SK-N-SH treated with all-trans-retinoic acid at 6 μM for 48 hours (cell line): Measurements from ENCODE around the gene PCK1.

Experiments used
- ATAC-seq: fragments of 200-7000 bp; cut with Tn5 transposase; 3 replicates; pipeline ENCODE4 v1.9.1; 2020; ENCODE audit warnings: mild to moderate bottlenecking, moderate library complexity
- ARNTL ChIP-seq: fragments of 450-650 bp; formaldehyde crosslinking; IDR thresholded peaks from 2 replicates; pipeline ENCODE4 v1.5.0; 2020; ENCODE audit warnings: low read depth, mild to moderate bottlenecking, moderate library complexity, borderline replicate concordance
- CSDC2 ChIP-seq: fragments of 250-450 bp; sonication (Bioruptor Pico); IDR thresholded peaks from 2 replicates; pipeline ENCODE4 v1.5.0; 2020; ENCODE audit warnings: mild to moderate bottlenecking, moderate library complexity
- GLIS3 ChIP-seq: fragments of 250-450 bp; sonication (Bioruptor Pico); IDR thresholded peaks from 2 replicates; pipeline ENCODE4 v1.5.0; 2020; ENCODE audit warnings: mild to moderate bottlenecking, moderate library complexity
- PPARA ChIP-seq: fragments of 250-450 bp; sonication (Bioruptor Pico); IDR thresholded peaks from 2 replicates; pipeline ENCODE4 v1.5.0; 2020; ENCODE audit warnings: mild to moderate bottlenecking, borderline replicate concordance
- RARB ChIP-seq: fragments of 250-450 bp; sonication (Bioruptor Pico); IDR thresholded peaks from 2 replicates; pipeline ENCODE4 v1.8.0; 2021; ENCODE audit warnings: mild to moderate bottlenecking, moderate library complexity
- SNAI2 ChIP-seq: fragments of 250-450 bp; sonication (Bioruptor Pico); IDR thresholded peaks from 2 replicates; pipeline ENCODE4 v1.5.0; 2020; ENCODE audit warnings: mild to moderate bottlenecking, moderate library complexity
- TCF4 ChIP-seq: fragments of 250-450 bp; sonication (Bioruptor Pico); IDR thresholded peaks from 2 replicates; pipeline ENCODE4 v1.8.0; 2021; ENCODE audit warnings: mild to moderate bottlenecking, moderate library complexity, borderline replicate concordance
- TOX ChIP-seq: fragments of 250-450 bp; sonication (Bioruptor Pico); IDR thresholded peaks from 2 replicates; pipeline ENCODE4 v1.8.0; 2021; ENCODE audit warnings: mild to moderate bottlenecking, moderate library complexity, borderline replicate concordance
- ZC3H10 ChIP-seq: fragments of 250-450 bp; sonication (Bioruptor Pico); IDR thresholded peaks from 2 replicates; pipeline ENCODE4 v1.5.1; 2021; ENCODE audit warnings: mild to moderate bottlenecking, moderate library complexity
- ZNF70 ChIP-seq: fragments of 450-650 bp; formaldehyde crosslinking; IDR thresholded peaks from 2 replicates; pipeline ENCODE4 v1.5.0; 2020; ENCODE audit warnings: mild to moderate bottlenecking, moderate library complexity
- TF ChIP-seq, protein P1 (sequence below): fragments of 250-450 bp; sonication (Bioruptor Pico); IDR thresholded peaks from 2 replicates; pipeline ENCODE4 v1.8.0; 2020; ENCODE audit warnings: mild to moderate bottlenecking, moderate library complexity, borderline replicate concordance
- TF ChIP-seq, protein P2 (sequence below): fragments of 250-450 bp; sonication (Bioruptor Pico); IDR thresholded peaks from 2 replicates; pipeline ENCODE4 v1.5.1; 2020; ENCODE audit warnings: low read depth, mild to moderate bottlenecking, moderate library complexity
- TF ChIP-seq, protein P3 (sequence below): fragments of 250-450 bp; sonication (Bioruptor Pico); IDR thresholded peaks from 2 replicates; pipeline ENCODE4 v1.5.1; 2021; ENCODE audit warnings: mild to moderate bottlenecking, moderate library complexity
- TF ChIP-seq, protein P4 (sequence below): fragments of 250-450 bp; sonication (Bioruptor Pico); IDR thresholded peaks from 2 replicates; pipeline ENCODE4 v1.5.0; 2020; ENCODE audit warnings: mild to moderate bottlenecking, moderate library complexity
- TF ChIP-seq, protein P5 (sequence below): fragments of 250-450 bp; sonication (Bioruptor Pico); IDR thresholded peaks from 2 replicates; pipeline ENCODE4 v1.8.0; 2021; ENCODE audit warnings: low read depth, mild to moderate bottlenecking, moderate library complexity, borderline replicate concordance

The PCK1 gene

DNA sequence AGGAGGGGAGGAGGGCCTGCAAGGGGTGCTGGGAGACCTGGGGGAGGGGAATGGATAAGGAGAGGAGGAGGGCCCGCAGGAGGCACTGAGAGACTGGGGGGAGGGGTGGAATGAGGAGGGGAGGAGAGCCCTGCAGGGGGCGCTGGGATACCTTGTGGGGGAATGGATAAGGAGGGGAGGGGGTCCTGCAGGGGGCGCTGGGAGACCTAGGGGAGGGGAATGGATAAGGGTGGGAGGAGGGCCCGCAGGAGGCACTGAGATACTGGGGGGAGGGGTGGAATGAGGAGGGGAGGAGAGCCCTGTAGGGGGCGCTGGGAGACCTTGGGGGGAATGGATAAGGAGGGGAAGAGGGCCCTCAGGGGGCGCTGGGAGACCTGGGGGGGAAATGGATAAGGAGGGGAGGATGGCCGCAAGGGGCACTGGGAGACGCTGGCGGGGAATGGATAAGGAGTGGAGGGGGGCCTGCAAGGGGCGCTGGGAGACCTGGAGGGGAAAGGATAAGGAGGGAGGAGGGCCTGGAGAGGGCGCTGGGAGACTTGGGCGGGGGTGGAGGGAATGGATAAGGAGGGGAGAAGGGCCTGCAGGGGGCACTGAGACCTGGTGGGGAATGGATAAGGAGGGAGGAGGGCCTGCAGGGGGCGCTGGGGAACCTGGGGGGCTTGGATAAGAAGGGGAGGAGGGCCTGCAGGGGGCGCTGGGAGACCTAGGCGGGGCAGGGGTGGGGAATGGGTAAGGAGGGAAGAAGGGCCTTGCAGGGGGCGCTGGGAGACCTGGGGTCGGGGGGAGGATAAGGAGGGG, 34.6 kb upstream of the PCK1 start:
- no peak for ATAC-seq
- TF ChIP-seq TCF4 (CRISPR knock-in tag) (no peak), ARNTL (CRISPR knock-in tag) (no peak), PPARA (CRISPR knock-in tag) (no peak), GLIS3 (CRISPR knock-in tag) (no peak), ZC3H10 (CRISPR knock-in tag) (no peak)
- TF ChIP-seq, protein P1, sequence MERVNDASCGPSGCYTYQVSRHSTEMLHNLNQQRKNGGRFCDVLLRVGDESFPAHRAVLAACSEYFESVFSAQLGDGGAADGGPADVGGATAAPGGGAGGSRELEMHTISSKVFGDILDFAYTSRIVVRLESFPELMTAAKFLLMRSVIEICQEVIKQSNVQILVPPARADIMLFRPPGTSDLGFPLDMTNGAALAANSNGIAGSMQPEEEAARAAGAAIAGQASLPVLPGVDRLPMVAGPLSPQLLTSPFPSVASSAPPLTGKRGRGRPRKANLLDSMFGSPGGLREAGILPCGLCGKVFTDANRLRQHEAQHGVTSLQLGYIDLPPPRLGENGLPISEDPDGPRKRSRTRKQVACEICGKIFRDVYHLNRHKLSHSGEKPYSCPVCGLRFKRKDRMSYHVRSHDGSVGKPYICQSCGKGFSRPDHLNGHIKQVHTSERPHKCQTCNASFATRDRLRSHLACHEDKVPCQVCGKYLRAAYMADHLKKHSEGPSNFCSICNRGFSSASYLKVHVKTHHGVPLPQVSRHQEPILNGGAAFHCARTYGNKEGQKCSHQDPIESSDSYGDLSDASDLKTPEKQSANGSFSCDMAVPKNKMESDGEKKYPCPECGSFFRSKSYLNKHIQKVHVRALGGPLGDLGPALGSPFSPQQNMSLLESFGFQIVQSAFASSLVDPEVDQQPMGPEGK (CRISPR knock-in tag) = no peak

DNA sequence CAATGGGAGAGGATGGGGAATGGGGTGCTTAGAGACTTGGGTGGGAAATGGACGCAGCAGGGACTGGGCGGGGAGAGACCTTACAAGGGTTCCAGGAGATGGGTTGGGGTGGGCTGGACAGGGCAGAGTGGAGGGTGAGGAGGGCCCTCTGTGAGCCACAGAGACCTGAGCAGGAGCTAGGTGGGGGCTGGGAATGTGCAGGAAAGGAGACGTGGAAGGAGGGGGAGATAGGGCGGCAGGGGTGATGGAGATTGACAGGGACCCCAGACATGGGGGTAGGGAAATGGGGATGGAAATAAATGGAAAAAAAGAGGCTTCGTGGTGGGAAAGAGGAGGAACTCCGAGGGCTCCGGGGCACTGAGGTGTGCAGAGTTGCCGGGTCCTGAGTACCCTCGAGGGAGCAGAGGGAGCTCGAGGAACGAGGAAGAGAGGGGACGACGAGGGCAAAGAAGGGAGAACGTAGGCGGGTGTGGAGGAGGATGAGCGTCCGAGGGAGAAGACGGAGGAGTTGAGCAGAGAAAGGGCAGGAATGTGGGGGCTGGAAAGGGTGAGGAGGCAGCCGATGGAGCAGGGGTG, 33.9 kb upstream of the PCK1 start:
- ATAC-seq = no peak

DNA sequence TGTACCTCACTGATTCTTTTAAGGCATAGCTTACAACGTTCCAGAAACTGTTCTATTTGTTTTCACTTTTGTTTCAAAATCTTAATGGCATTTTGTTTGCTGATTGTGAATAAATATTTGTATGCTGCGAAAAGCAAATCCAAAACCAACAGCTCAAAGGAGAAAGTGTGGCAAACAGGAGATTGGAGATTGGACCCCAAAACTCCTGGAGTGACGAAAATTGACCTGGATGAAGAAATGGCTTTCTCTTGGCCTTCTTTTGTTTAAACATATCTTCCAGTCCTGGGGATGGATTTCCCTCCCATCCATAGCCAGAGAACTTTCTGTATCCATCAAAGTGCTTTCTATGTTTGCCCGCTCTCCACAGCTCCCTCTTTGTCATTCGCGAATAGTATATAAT, 33.2 kb upstream of the PCK1 start:
- no peak for ATAC-seq
- TF ChIP-seq ZNF70 (CRISPR knock-in tag) (no peak), RARB (CRISPR knock-in tag) (no peak), GLIS3 (CRISPR knock-in tag) (no peak), TOX (no peak), SNAI2 (CRISPR knock-in tag) (no peak), CSDC2 (CRISPR knock-in tag) (no peak)
- TF ChIP-seq, protein P2, sequence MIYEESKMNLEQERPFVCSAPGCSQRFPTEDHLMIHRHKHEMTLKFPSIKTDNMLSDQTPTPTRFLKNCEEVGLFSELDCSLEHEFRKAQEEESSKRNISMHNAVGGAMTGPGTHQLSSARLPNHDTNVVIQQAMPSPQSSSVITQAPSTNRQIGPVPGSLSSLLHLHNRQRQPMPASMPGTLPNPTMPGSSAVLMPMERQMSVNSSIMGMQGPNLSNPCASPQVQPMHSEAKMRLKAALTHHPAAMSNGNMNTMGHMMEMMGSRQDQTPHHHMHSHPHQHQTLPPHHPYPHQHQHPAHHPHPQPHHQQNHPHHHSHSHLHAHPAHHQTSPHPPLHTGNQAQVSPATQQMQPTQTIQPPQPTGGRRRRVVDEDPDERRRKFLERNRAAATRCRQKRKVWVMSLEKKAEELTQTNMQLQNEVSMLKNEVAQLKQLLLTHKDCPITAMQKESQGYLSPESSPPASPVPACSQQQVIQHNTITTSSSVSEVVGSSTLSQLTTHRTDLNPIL (CRISPR knock-in tag) = no peak
- TF ChIP-seq, protein P1 (CRISPR knock-in tag) = no peak
- TF ChIP-seq, protein P3, sequence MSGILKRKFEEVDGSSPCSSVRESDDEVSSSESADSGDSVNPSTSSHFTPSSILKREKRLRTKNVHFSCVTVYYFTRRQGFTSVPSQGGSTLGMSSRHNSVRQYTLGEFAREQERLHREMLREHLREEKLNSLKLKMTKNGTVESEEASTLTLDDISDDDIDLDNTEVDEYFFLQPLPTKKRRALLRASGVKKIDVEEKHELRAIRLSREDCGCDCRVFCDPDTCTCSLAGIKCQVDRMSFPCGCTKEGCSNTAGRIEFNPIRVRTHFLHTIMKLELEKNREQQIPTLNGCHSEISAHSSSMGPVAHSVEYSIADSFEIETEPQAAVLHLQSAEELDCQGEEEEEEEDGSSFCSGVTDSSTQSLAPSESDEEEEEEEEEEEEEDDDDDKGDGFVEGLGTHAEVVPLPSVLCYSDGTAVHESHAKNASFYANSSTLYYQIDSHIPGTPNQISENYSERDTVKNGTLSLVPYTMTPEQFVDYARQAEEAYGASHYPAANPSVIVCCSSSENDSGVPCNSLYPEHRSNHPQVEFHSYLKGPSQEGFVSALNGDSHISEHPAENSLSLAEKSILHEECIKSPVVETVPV (CRISPR knock-in tag) = no peak
- TF ChIP-seq, protein P4, sequence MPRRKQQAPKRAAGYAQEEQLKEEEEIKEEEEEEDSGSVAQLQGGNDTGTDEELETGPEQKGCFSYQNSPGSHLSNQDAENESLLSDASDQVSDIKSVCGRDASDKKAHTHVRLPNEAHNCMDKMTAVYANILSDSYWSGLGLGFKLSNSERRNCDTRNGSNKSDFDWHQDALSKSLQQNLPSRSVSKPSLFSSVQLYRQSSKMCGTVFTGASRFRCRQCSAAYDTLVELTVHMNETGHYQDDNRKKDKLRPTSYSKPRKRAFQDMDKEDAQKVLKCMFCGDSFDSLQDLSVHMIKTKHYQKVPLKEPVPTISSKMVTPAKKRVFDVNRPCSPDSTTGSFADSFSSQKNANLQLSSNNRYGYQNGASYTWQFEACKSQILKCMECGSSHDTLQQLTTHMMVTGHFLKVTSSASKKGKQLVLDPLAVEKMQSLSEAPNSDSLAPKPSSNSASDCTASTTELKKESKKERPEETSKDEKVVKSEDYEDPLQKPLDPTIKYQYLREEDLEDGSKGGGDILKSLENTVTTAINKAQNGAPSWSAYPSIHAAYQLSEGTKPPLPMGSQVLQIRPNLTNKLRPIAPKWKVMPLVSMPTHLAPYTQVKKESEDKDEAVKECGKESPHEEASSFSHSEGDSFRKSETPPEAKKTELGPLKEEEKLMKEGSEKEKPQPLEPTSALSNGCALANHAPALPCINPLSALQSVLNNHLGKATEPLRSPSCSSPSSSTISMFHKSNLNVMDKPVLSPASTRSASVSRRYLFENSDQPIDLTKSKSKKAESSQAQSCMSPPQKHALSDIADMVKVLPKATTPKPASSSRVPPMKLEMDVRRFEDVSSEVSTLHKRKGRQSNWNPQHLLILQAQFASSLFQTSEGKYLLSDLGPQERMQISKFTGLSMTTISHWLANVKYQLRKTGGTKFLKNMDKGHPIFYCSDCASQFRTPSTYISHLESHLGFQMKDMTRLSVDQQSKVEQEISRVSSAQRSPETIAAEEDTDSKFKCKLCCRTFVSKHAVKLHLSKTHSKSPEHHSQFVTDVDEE (CRISPR knock-in tag) = no peak
- TF ChIP-seq, protein P5, sequence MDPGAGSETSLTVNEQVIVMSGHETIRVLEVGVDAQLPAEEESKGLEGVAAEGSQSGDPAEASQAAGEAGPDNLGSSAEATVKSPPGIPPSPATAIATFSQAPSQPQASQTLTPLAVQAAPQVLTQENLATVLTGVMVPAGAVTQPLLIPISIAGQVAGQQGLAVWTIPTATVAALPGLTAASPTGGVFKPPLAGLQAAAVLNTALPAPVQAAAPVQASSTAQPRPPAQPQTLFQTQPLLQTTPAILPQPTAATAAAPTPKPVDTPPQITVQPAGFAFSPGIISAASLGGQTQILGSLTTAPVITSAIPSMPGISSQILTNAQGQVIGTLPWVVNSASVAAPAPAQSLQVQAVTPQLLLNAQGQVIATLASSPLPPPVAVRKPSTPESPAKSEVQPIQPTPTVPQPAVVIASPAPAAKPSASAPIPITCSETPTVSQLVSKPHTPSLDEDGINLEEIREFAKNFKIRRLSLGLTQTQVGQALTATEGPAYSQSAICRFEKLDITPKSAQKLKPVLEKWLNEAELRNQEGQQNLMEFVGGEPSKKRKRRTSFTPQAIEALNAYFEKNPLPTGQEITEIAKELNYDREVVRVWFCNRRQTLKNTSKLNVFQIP (CRISPR knock-in tag) = no peak

More for the DNA sequence above, 33.9 kb upstream of the PCK1 start:
- TF ChIP-seq ZNF70 (CRISPR knock-in tag) = no peak
- TF ChIP-seq, protein P3 (CRISPR knock-in tag) = no peak
- TF ChIP-seq GLIS3 (CRISPR knock-in tag) = no peak
- no peak for TF ChIP-seq PPARA (CRISPR knock-in tag)
- TF ChIP-seq, protein P2 (CRISPR knock-in tag) = no peak
- TF ChIP-seq, all 23 proteins: peak for 0
